ENCODE results near the gene PDE5A. TPM values are rescaled to one million over a fixed set of nuclear protein-coding genes. Genes with fewer than 3 reads are reported as not detected.
"Not testable (repeated sequence)": the region's sequence is repeated elsewhere in the genome, so short reads cannot be mapped to it uniquely, and the experiment has no call there.

The PDE5A gene
- total RNA-seq, result under 1 TPM in 1 of 2 experiments, not detected in 1; 0.13 TPM

DNA sequence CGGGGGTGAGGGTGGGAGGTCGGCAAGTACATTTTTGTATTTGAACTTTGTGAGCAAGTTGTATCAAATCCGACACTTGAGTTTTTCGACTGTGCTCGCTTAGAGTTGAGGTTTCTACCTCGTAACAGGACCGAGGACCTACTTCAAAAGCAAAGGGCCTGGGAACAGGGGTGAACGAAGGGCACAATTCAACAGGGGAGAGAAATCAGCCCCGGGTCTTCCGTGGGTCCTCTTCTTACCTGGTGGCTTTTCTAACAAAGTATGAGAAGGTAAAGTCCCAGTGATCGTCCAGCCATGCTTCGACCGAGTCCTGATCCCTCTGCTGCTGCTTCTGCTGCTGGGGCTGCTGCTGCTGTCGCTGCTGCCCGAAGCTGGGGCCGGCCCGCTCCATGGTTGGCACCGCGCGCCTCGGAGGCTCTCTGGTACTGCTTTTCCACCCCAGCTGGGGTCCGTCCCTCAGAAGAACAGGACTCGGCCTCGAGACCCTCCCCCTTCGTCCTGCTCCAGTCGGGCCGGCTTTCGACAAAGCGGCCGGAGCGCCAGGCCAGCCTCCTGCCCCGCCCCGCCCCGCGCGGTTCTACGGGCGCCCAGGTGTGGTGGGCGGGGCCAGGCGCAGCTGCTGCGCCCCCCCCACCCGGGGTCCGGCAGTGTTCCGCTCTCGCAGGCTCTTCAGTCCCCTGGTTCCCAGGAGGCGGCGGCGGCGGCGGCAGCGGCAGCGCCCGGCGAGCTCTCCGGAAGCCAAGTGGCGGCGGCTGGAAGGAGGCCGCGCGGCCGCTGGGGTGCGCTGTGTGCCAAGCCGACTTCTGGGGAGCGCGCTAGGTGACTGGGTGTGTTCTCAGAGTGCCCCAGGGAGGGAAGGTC is at the start of gene PDE5A:
PDE5A (minus strand) TSS at position 524 of the 861 bp plus-strand sequence; CDS start at position 391, 133 bp downstream.
- Mint-ChIP-seq H3K9me3 (ENCODE audit: insufficient read depth) (no peaks in the 10 kb centered on the region), H3K4me1 (ENCODE audit: low read depth) (peaks cover 24% of the 10 kb centered on the region), H3K27ac (no peak within 1 kb of the TSS), H3K4me3 (peak within 1 kb of the TSS; percentile 77), H3K36me3 (ENCODE audit: low read depth) (no peaks in the 10 kb centered on the region), H3K27me3 (ENCODE audit: low read depth) (peaks cover 37% of the 10 kb centered on the region)
- DNase-seq, result peak; percentile 80
- POLR2A ChIA-PET, result no interaction called here
- peak; percentile 88 for ATAC-seq
- CTCF ChIA-PET, result interaction anchor here (0.6 to 3.2 kb wide), 44 partner anchors 8 to 656 kb away, joined by 3 to 23 read pairs (median 4); a partner anchor contains a TSS

DNA sequence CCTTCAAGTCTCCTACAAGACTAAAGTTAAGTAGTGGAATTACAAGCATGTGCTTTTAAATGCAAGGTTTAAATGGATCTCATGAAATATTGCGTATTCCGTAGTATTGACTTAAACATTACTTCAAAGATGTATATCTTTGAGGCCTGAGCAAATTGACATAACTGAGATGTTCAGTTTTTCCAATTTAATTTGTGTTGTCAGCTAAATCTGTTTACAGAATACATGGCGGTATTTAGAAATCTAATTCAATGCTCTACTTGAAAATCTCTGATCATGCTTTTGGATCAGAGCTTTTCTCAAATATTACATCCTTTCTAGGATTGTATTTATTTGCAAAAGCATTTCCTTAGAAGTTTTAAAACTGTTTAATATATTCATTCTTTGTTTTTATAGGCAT is 47.5 kb upstream of the PDE5A start:
- Mint-ChIP-seq H3K27ac (no peak overlapping the region), H3K27me3 (ENCODE audit: low read depth) (no peaks in the 10 kb centered on the region), H3K36me3 (ENCODE audit: low read depth) (no peaks in the 10 kb centered on the region), H3K4me1 (ENCODE audit: low read depth) (no peaks in the 10 kb centered on the region), H3K4me3 (no peak overlapping the region), H3K9me3 (ENCODE audit: insufficient read depth) (no peaks in the 10 kb centered on the region)
- ChIA-PET CTCF (no interaction called here), POLR2A (no interaction called here)
- ATAC-seq (no peak), DNase-seq (no peak)

DNA sequence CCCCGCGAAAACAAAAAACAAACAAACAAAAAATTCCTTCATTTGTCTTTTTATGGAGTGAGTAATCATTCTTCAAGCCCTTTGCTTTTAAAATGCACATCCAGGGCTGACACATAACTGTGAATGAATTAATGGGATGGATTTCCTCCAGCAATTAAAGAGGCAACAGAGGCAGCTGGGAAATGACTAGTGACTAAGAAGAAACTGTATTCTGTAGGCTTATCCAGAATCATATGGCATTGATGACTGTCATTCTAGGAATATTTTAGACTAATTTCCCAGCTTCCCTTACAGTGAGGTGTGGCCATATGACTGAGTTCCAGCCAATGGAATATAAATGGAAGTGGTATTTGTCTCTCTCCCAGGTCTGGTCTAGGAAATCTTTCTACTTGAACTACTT is 46.8 kb upstream of the PDE5A start:
- no peaks in the 10 kb centered on the region for H3K9me3 Mint-ChIP-seq (ENCODE audit: insufficient read depth)
- no peaks in the 10 kb centered on the region for H3K4me1 Mint-ChIP-seq (ENCODE audit: low read depth)
- H3K27ac Mint-ChIP-seq, result no peak overlapping the region
- POLR2A ChIA-PET, result no interaction called here
- H3K27me3 Mint-ChIP-seq (ENCODE audit: low read depth), result no peaks in the 10 kb centered on the region
- H3K4me3 Mint-ChIP-seq, result no peak overlapping the region
- DNase-seq (no peak), ATAC-seq (no peak)
- CTCF ChIA-PET, result no interaction called here
- no peaks in the 10 kb centered on the region for H3K36me3 Mint-ChIP-seq (ENCODE audit: low read depth)

DNA sequence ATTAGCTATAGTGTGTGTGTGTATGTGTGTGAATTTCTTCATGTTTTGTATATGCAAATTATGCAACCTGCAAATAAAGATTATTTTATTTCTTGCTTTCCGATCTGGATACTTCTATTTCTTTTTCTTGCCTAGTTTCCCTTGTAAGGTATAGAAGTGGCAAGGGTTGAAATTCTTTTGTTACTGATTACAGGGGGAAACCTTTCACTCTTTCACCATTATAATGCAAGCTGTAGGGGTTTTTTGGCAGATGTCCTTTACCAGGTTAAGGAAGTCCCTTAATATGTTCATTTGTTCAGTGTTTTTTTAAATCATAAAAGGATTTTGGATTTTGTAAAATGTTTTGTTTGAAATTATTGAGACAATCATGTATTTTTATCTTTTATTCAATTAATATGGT is 44.3 kb upstream of the PDE5A start:
- ChIA-PET POLR2A (no interaction called here), CTCF (no interaction called here)
- H3K9me3 Mint-ChIP-seq (ENCODE audit: insufficient read depth), result no peaks in the 10 kb centered on the region
- no peak overlapping the region for H3K27ac Mint-ChIP-seq
- peaks cover 1% of the 10 kb centered on the region for H3K27me3 Mint-ChIP-seq (ENCODE audit: low read depth)
- H3K4me1 Mint-ChIP-seq (ENCODE audit: low read depth), result no peaks in the 10 kb centered on the region
- H3K4me3 Mint-ChIP-seq, result no peak overlapping the region
- ATAC-seq, result no peak
- no peaks in the 10 kb centered on the region for H3K36me3 Mint-ChIP-seq (ENCODE audit: low read depth)
- no peak for DNase-seq

DNA sequence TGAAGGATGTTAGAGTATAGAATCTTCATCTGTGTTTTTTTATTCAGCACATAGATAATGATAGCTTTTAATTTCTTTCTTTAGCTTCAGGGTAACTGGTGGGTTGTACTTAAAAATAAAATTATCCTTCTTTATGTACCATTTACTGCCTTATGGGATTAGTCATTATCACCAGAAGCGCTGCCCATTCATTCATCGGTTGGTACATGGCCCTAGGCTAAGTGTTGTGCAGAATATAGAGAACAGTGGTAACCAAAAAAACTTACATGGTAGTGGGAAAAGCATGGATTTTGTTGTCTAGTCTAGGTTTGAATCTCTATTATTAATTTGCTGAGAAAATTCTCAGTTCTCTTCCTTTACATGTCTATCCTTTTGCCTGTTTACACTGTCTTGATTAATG is 43.5 kb upstream of the PDE5A start:
- ChIA-PET POLR2A (no interaction called here), CTCF (no interaction called here)
- Mint-ChIP-seq H3K4me1 (ENCODE audit: low read depth) (no peaks in the 10 kb centered on the region), H3K27me3 (ENCODE audit: low read depth) (peaks cover 4% of the 10 kb centered on the region), H3K27ac (no peak overlapping the region), H3K36me3 (ENCODE audit: low read depth) (no peaks in the 10 kb centered on the region), H3K4me3 (no peak overlapping the region), H3K9me3 (ENCODE audit: insufficient read depth) (no peaks in the 10 kb centered on the region)
- ATAC-seq (no peak), DNase-seq (no peak)

DNA sequence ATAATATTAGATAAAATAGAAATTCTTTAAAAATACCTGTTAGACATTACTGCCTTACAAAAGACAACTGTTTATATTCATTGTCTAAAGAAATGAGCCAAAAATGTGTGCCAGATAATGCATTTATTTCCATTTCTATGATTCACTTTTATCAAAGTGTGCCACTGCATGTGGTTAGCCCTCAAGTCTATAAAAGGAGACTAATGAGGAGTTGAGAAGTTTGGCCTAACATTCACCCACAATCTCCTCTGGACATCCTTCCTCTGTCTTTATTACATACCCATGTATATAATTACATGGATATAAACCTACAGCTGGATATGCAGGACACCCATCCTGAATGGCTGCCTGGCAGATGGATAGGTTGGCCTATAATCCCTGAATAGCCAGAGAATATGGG is 42.6 kb upstream of the PDE5A start:
- Mint-ChIP-seq H3K27ac (no peak overlapping the region), H3K9me3 (ENCODE audit: insufficient read depth) (no peaks in the 10 kb centered on the region), H3K27me3 (ENCODE audit: low read depth) (peaks cover 6% of the 10 kb centered on the region), H3K36me3 (ENCODE audit: low read depth) (no peaks in the 10 kb centered on the region), H3K4me3 (no peak overlapping the region), H3K4me1 (ENCODE audit: low read depth) (no peaks in the 10 kb centered on the region)
- no peak for ATAC-seq
- no peak for DNase-seq
- CTCF ChIA-PET, result no interaction called here
- POLR2A ChIA-PET, result no interaction called here

DNA sequence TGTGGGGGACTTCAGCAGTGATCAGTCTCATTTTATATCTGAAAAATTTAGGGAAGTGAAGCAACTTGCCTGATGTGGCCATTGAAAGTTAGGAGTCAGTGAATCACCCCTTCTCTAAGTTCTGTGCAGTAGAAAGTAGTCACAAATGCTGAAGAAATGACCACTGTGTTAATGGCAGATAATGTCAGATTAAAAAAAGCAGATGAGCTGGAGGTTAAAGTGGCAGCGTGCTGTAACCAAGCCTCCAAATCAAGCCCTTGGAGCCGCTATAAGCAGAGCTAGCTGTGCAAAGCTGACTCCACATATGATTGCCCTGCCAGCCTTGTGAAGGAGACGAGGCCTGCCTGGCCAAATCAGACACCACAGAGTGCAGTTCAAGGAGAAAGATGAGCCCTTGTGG is 39.2 kb upstream of the PDE5A start:
- H3K27me3 Mint-ChIP-seq (ENCODE audit: low read depth), result peaks cover 6% of the 10 kb centered on the region
- H3K27ac Mint-ChIP-seq, result no peak overlapping the region
- CTCF ChIA-PET, result no interaction called here
- no peak for DNase-seq
- H3K36me3 Mint-ChIP-seq (ENCODE audit: low read depth), result no peaks in the 10 kb centered on the region
- ATAC-seq, result no peak
- no peak overlapping the region for H3K4me3 Mint-ChIP-seq
- no peaks in the 10 kb centered on the region for H3K4me1 Mint-ChIP-seq (ENCODE audit: low read depth)
- no peaks in the 10 kb centered on the region for H3K9me3 Mint-ChIP-seq (ENCODE audit: insufficient read depth)
- POLR2A ChIA-PET, result no interaction called here

DNA sequence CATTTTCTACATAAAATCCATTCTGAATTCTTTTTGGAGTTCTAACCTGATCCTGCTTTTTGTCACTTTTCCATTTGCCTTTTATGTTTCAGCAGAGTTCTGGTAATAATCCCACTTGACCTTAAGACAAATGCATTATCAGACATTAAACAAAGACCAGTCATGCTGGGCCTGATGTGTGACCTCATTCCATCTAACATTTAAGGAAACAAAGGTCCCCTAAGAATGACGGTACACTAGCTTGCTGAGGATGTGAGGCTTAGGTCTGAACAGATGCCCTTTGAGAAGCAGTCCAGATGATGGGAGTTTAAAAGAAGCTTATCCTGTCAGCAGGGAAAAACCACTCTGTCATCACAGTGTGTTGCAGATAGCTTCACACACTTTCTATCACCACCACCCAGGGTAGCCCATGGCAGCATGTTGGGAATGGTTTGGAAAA is 38.1 kb upstream of the PDE5A start:
- Mint-ChIP-seq H3K4me1 (ENCODE audit: low read depth) (no peaks in the 10 kb centered on the region), H3K9me3 (ENCODE audit: insufficient read depth) (no peaks in the 10 kb centered on the region), H3K27me3 (ENCODE audit: low read depth) (peaks cover 6% of the 10 kb centered on the region), H3K4me3 (no peak overlapping the region), H3K27ac (no peak overlapping the region), H3K36me3 (ENCODE audit: low read depth) (no peaks in the 10 kb centered on the region)
- ChIA-PET POLR2A (no interaction called here), CTCF (no interaction called here)
- DNase-seq (no peak), ATAC-seq (no peak)

DNA sequence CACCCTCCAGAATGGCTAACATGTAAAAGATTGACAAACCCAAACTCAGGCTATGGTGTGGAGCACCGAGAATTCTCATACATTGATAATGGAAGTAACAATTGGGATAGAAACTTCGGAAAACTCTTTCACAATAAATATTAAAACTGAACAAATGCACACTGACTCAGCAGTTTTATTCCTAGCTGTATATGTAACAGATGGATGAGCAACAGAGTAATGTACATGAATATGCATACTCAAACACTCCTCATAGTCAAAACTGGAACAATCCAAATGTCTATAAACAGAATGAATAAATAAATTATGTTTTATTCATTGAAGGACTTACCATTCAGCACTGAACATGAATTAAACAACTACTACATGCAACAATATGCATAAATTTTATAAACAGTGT is 37.1 kb upstream of the PDE5A start:
- Mint-ChIP-seq H3K36me3 (ENCODE audit: low read depth) (no peaks in the 10 kb centered on the region), H3K4me1 (ENCODE audit: low read depth) (no peaks in the 10 kb centered on the region)
- POLR2A ChIA-PET, result no interaction called here

DNA sequence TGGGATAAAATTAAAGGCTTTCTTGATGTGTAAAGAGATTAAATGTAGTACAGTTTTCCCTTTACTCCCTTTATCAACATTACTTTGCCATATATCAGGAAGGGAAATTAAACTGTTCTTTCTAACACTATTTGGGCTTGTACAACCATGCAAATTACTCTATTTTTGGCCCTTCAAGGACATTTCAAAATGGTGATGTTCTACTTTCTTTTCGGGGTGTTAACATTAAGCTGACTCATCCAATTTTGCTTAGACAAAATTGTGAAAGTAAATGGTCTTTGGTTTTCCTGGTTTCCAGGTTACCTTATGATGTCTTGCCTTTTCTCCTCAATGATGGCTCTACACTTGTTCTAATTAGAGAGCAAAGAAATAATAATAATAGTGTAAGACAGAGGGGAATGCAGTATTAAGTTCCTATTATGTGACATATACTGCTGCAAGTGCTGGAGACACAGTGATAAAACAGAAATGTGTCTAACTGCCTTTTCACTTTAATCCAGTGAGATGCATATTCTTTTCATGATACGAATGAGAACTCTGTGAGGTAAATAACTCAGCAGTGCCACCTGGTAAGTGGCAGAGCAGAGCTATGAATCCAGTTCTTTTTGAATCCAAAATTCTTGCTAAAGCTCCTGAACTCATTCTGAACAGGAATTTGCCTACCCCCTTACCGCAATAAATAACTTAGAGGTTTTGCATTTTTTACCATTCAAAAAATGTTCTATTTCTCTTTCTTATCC is 35.7 kb upstream of the PDE5A start:
- no peaks in the 10 kb centered on the region for H3K4me1 Mint-ChIP-seq (ENCODE audit: low read depth)
- no peak overlapping the region for H3K4me3 Mint-ChIP-seq
- ATAC-seq, result no peak

More for the DNA sequence above, 37.1 kb upstream of the PDE5A start:
- no peaks in the 10 kb centered on the region for H3K9me3 Mint-ChIP-seq (ENCODE audit: insufficient read depth)
- no peak overlapping the region for H3K27ac Mint-ChIP-seq
- CTCF ChIA-PET, result no interaction called here
- no peak for DNase-seq
- ATAC-seq, result no peak
- H3K27me3 Mint-ChIP-seq (ENCODE audit: low read depth), result peaks cover 6% of the 10 kb centered on the region
- H3K4me3 Mint-ChIP-seq, result no peak overlapping the region

DNA sequence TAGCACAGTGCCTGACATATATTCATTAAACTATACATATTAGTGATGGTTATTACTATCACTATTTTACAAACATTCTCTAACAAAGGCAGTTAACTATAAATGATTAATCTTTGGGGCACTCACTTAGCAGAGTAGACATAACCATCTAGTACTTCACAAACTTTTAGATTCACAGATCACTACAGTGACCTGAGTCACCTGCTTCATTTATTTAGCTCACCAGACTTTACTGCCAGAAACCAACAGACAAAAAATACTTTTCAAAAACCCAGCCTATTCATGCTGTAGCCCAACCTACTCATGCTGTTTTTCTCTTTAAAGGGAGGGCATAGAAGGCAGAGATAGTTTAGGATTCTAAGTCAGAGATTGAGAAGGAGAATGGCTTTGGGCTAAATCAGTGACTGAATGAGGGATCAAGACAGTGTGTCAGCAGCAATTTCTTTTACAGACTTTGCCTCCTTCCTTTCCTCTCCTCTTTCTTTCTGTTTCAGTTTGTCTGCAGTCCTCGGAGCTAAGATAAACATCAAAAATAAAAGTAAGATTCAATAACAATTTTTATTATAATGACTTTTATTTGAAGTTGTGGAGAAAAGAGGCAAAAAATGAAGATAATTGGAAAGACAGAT is 34.7 kb upstream of the PDE5A start:
- Mint-ChIP-seq H3K27me3 (ENCODE audit: low read depth) (peaks cover 6% of the 10 kb centered on the region), H3K4me3 (no peak overlapping the region), H3K27ac (no peak overlapping the region), H3K36me3 (ENCODE audit: low read depth) (no peaks in the 10 kb centered on the region), H3K4me1 (ENCODE audit: low read depth) (no peaks in the 10 kb centered on the region), H3K9me3 (ENCODE audit: insufficient read depth) (no peaks in the 10 kb centered on the region)
- DNase-seq, result no peak
- ChIA-PET POLR2A (no interaction called here), CTCF (no interaction called here)
- no peak for ATAC-seq

More for the DNA sequence above, 35.7 kb upstream of the PDE5A start:
- Mint-ChIP-seq H3K9me3 (ENCODE audit: insufficient read depth) (no peaks in the 10 kb centered on the region), H3K27me3 (ENCODE audit: low read depth) (peaks cover 6% of the 10 kb centered on the region), H3K36me3 (ENCODE audit: low read depth) (no peaks in the 10 kb centered on the region), H3K27ac (no peak overlapping the region)
- ChIA-PET POLR2A (no interaction called here), CTCF (no interaction called here)
- DNase-seq, result no peak

DNA sequence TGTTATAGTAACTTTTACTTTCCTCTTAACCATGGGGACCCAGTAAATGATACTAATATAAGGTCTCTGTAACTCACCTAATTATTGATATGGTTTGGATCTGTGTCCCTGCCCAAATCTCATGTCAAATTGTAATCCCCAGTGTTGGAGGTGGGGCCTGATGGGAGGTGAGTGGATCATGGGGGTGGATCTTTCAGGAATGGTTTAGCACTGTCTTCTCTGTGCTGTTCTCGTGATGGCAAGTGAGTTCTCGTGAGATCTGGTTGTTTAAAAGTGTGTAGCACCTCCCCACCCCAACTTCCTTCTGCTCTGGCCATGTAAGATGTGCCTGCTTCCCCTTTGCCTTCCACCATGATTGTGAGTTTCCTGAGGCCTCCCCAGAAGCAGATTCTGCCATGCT is 34.0 kb upstream of the PDE5A start:
- H3K27me3 Mint-ChIP-seq (ENCODE audit: low read depth); H3K9me3 Mint-ChIP-seq (ENCODE audit: insufficient read depth); CTCF ChIA-PET: not testable (repeated sequence)

More for the DNA sequence above, 34.0 kb upstream of the PDE5A start:
- H3K4me3 Mint-ChIP-seq; H3K36me3 Mint-ChIP-seq (ENCODE audit: low read depth); POLR2A ChIA-PET; H3K4me1 Mint-ChIP-seq (ENCODE audit: low read depth); H3K27ac Mint-ChIP-seq; ATAC-seq; DNase-seq: not testable (repeated sequence)

All from activated CD8-positive, alpha-beta T cell treated with anti-CD3 and anti-CD28 coated beads, Interleukin-2, amount 10 ng/mL, durations not matched to agents 7 days and 5 days (primary cell).